ENCODE data around the gene PARD3.

Gene PARD3

DNA sequence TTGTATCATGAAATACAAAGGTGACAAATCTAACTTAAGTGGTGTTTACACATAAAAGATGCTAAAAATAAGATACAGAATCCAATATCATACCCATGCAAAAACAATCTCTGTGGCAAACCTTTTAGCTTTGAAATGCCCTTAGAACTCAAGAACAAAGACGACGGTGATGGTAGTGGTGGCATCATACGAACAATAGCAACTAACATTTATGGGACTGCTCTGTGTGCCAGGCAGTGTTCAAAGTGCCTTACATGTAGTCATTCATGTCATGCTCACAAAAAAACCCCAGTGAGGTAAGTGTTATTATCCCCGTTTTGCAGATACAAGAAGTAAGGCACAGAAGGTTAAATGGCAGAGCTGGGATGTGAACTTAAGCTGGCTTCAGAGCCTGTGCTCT is 563.9 kb downstream of the PARD3 start:
- no peaks in the 10 kb centered on the region for H3K27me3 ChIP-seq (ENCODE audit: control insufficient read depth, insufficient read depth, low read length)
- H3K9me3 ChIP-seq (ENCODE audit: control insufficient read depth, low read depth, low read length): no peaks in the 10 kb centered on the region
- H3K4me1 ChIP-seq (ENCODE audit: control insufficient read depth, low read depth, low read length): peaks cover 22% of the 10 kb centered on the region
- H3K27ac ChIP-seq (ENCODE audit: low read length): no peak overlapping the region
- H3K4me3 ChIP-seq (ENCODE audit: low read length): no peak overlapping the region
- H3K9ac ChIP-seq (ENCODE audit: low read length): no peak overlapping the region
- H3K36me3 ChIP-seq (ENCODE audit: control insufficient read depth, low read depth, low read length): no peaks in the 10 kb centered on the region

DNA sequence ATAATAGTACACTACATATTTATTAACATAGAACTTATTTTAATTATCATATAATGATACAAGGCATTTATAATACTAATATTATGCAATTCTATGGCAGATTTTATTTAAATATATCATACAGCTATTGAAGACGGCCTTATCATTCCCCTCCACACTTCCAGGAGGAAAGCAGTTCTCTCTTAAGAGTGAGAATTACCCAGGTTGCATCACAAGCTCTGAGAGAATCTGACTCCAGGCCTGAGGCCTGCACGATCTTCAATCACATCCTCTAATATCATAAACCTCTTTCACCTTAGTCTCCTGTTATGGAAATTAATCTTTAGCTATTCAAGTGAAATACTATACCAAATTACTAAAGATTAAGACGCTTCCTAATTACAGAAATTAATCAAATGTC is 564.4 kb downstream of the PARD3 start:
- H3K4me1 ChIP-seq (ENCODE audit: control insufficient read depth, low read depth, low read length): peaks cover 19% of the 10 kb centered on the region

DNA sequence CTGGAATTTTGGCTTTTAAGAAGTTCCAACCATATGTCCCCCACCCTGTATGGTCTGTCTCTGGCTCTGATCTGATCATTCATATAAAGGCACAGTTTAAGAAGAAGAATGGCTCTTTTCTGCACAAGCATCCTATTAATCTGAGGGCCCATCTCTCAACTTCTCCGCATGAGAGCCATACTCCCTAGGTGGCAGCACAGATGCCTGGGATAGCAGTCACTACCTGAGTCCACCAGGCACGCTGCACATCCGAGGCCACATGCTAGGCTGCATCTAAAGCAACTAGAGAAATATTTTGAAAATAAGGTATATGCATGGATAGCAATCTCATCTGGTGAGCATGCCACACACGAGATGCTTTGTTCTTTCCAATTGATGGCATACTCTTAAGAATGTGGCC is 565.5 kb downstream of the PARD3 start:
- H3K36me3 ChIP-seq (ENCODE audit: control insufficient read depth, low read depth, low read length): no peaks in the 10 kb centered on the region
- no peak overlapping the region for H3K4me3 ChIP-seq (ENCODE audit: low read length)
- no peak overlapping the region for H3K27ac ChIP-seq (ENCODE audit: low read length)
- no peak overlapping the region for H3K9ac ChIP-seq (ENCODE audit: low read length)
- peaks cover 8% of the 10 kb centered on the region for H3K4me1 ChIP-seq (ENCODE audit: control insufficient read depth, low read depth, low read length)
- H3K27me3 ChIP-seq (ENCODE audit: control insufficient read depth, insufficient read depth, low read length): no peaks in the 10 kb centered on the region
- H3K9me3 ChIP-seq (ENCODE audit: control insufficient read depth, low read depth, low read length): no peaks in the 10 kb centered on the region

More for the DNA sequence above, 564.4 kb downstream of the PARD3 start:
- H3K27ac ChIP-seq (ENCODE audit: low read length): no peak overlapping the region
- H3K4me3 ChIP-seq (ENCODE audit: low read length): no peak overlapping the region
- no peaks in the 10 kb centered on the region for H3K27me3 ChIP-seq (ENCODE audit: control insufficient read depth, insufficient read depth, low read length)
- H3K9ac ChIP-seq (ENCODE audit: low read length): no peak overlapping the region
- no peaks in the 10 kb centered on the region for H3K36me3 ChIP-seq (ENCODE audit: control insufficient read depth, low read depth, low read length)
- H3K9me3 ChIP-seq (ENCODE audit: control insufficient read depth, low read depth, low read length): no peaks in the 10 kb centered on the region

DNA sequence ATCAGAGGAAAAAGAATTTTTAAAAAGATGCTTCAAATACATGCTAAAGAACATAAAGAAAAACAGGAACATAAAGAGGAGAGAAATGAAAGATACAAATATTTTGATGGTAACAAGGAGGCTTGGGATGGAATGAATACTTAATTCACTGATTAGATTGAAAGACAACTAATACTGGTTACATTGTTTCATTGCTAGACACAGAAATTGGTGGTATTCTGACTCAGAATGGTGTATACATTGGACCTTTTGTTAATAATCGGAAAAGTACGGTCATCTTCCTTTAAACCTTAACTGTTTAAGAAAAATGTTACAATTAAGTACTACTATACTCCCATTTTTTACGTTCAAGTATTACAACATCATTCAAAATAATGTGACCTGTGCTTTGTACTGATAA is 567.5 kb downstream of the PARD3 start:
- no peaks in the 10 kb centered on the region for H3K9me3 ChIP-seq (ENCODE audit: control insufficient read depth, low read depth, low read length)
- H3K4me1 ChIP-seq (ENCODE audit: control insufficient read depth, low read depth, low read length): peaks cover 8% of the 10 kb centered on the region
- H3K9ac ChIP-seq (ENCODE audit: low read length): no peak overlapping the region
- no peaks in the 10 kb centered on the region for H3K27me3 ChIP-seq (ENCODE audit: control insufficient read depth, insufficient read depth, low read length)
- no peak overlapping the region for H3K27ac ChIP-seq (ENCODE audit: low read length)
- no peaks in the 10 kb centered on the region for H3K36me3 ChIP-seq (ENCODE audit: control insufficient read depth, low read depth, low read length)
- H3K4me3 ChIP-seq (ENCODE audit: low read length): no peak overlapping the region

DNA sequence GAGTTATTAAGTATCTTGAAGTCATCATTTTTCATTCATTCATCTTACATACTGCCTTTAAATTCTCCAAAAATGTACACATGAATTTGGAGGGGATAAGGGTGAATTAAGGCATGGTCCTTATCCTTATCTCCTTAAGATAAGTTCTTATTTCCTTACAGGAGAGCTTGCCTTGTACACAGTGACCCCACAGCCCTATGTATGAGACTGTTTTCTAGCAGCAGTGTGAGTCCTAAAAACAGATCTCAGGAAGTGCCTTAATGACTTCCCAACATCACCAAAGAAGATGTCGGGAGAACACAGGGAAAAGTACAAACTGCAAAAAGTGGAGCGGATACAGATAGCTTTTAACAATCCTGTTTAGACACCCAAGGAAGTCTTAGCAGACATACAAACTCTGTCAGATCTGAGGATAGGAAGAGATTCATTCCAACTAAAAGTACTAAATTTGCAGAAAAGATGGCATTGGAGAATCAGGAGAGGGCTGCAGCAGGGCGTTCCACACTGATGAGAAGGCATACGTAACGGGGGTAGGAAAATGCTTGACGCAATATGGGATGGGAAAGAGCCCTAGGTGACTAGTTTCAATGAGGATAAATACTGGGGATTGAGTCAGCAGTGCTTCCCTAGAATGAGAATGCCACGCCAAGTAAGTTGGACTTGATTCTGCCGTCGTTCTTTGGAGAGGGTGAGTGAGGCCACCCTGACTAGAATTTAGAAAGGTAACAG is 570.2 kb downstream of the PARD3 start:
- Histone ChIP-seq H3K4me3 (ENCODE audit: low read length) (no peak overlapping the region), H3K9me3 (ENCODE audit: control insufficient read depth, low read depth, low read length) (no peaks in the 10 kb centered on the region), H3K4me1 (ENCODE audit: control insufficient read depth, low read depth, low read length) (no peaks in the 10 kb centered on the region), H3K36me3 (ENCODE audit: control insufficient read depth, low read depth, low read length) (no peaks in the 10 kb centered on the region), H3K27me3 (ENCODE audit: control insufficient read depth, insufficient read depth, low read length) (no peaks in the 10 kb centered on the region), H3K9ac (ENCODE audit: low read length) (no peak overlapping the region), H3K27ac (ENCODE audit: low read length) (no peak overlapping the region)

DNA sequence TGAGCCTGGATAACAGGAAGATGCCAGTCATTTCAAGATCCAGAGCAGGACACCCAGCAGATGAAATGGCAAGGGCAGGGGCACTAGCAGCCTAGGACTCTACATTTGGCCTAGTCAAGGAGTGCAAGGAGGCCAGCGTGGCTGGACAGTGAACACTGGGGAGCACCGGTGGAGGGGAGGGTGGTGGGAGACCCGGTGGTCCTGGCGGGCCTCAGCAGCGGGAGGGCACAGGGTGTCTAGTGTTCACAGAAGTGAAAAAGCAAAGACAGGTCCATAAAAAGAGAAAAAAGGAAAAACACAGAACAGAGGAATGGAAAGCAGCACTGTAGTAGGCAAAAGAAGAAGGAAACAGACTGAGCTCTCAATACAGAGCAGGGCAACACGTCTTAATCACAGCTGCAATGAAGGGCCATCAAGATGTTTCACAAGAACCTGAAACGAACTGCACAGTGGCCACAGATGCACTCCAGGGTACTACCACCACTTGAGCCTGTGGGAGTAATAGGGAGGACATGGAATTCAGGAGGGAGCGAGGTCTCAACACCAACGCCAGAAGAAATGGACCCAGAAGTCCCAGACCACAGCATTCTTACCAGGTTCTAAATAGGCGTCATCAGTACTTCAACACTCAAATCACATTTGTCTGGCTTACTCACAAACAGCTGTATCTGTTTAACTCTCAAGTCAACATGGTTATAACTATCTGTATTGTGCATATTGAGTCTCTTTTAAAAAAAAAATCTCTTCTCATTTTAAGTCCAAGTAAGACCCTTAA is 573.7 kb downstream of the PARD3 start:
- Histone ChIP-seq H3K9me3 (ENCODE audit: control insufficient read depth, low read depth, low read length) (no peaks in the 10 kb centered on the region), H3K9ac (ENCODE audit: low read length) (no peak overlapping the region), H3K4me3 (ENCODE audit: low read length) (no peak overlapping the region), H3K4me1 (ENCODE audit: control insufficient read depth, low read depth, low read length) (peaks cover 13% of the 10 kb centered on the region), H3K27ac (ENCODE audit: low read length) (no peak overlapping the region), H3K27me3 (ENCODE audit: control insufficient read depth, insufficient read depth, low read length) (no peaks in the 10 kb centered on the region), H3K36me3 (ENCODE audit: control insufficient read depth, low read depth, low read length) (no peaks in the 10 kb centered on the region)

DNA sequence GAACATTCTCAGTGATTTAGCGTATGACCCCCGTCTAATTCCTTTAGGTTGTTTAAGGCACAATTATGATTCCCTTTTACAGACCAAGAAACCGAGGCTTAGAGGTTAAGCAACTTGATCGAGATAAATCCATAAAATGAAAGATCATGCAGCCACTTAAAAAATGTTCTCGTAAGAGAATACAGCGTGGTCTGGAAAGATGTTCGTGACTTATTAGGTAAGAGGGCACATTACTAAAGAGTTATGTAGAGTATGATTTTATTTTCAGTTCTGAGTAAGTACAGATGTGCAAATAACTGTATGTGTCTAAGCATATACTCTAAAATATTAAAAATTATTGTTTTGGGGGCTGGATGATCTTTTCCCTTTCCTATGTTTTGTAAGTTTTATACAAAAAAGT is 575.1 kb downstream of the PARD3 start:
- Histone ChIP-seq H3K9ac (ENCODE audit: low read length) (no peak overlapping the region), H3K4me3 (ENCODE audit: low read length) (no peak overlapping the region), H3K4me1 (ENCODE audit: control insufficient read depth, low read depth, low read length) (peaks cover 22% of the 10 kb centered on the region), H3K27ac (ENCODE audit: low read length) (no peak overlapping the region), H3K27me3 (ENCODE audit: control insufficient read depth, insufficient read depth, low read length) (no peaks in the 10 kb centered on the region), H3K36me3 (ENCODE audit: control insufficient read depth, low read depth, low read length) (no peaks in the 10 kb centered on the region), H3K9me3 (ENCODE audit: control insufficient read depth, low read depth, low read length) (no peaks in the 10 kb centered on the region)

DNA sequence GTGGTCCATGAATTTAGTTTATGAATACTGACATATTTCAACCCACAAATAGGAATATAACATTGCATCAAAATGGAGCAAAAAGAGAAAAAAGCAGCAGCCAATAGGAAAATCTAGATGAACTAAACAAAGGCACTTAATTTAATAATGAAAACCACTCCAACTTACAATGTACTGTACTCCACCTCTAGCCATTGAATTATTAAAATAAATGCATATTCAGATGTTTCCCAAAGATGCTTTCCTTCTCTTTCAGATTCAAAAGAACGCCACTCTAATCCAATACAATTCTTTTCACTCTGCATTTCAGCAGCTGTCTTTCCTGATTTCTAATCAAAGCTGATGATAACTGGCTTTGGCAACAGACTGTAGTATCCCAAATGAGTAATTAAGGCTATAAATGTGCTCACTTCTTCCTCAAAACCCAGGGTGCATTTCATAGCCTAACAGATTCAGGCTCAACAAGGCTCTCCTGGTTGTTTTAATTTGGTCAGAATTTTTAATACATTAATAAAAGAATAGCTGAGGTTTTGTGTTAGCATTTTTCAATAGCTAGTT is 577.1 kb downstream of the PARD3 start:
- Histone ChIP-seq H3K27ac (ENCODE audit: low read length) (no peak overlapping the region), H3K36me3 (ENCODE audit: control insufficient read depth, low read depth, low read length) (no peaks in the 10 kb centered on the region), H3K9ac (ENCODE audit: low read length) (no peak overlapping the region), H3K9me3 (ENCODE audit: control insufficient read depth, low read depth, low read length) (no peaks in the 10 kb centered on the region), H3K27me3 (ENCODE audit: control insufficient read depth, insufficient read depth, low read length) (no peaks in the 10 kb centered on the region), H3K4me1 (ENCODE audit: control insufficient read depth, low read depth, low read length) (peaks cover 23% of the 10 kb centered on the region), H3K4me3 (ENCODE audit: low read length) (no peak overlapping the region)

DNA sequence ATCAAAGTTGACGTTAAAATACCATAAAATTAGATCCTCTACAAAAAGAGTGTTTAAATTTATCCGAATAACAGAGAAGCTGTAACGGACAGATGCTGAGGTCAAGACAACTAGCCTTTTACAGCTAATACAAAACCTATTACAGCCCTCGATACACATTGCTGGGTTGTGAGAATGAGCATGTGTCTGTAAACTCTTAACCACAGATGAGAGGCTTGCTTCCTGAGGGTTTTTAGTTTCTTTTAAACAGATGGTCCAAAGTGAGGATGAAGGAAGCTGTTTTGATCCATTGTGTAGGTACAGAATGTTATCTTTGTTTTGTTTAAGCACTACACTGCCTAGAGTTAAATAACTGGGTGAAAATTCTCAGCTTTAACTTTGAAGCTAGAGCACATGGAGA is 578.2 kb downstream of the PARD3 start:
- no peaks in the 10 kb centered on the region for H3K36me3 ChIP-seq (ENCODE audit: control insufficient read depth, low read depth, low read length)
- H3K27me3 ChIP-seq (ENCODE audit: control insufficient read depth, insufficient read depth, low read length): no peaks in the 10 kb centered on the region
- peaks cover 23% of the 10 kb centered on the region for H3K4me1 ChIP-seq (ENCODE audit: control insufficient read depth, low read depth, low read length)
- no peak overlapping the region for H3K27ac ChIP-seq (ENCODE audit: low read length)
- no peaks in the 10 kb centered on the region for H3K9me3 ChIP-seq (ENCODE audit: control insufficient read depth, low read depth, low read length)
- no peak overlapping the region for H3K9ac ChIP-seq (ENCODE audit: low read length)
- no peak overlapping the region for H3K4me3 ChIP-seq (ENCODE audit: low read length)

DNA sequence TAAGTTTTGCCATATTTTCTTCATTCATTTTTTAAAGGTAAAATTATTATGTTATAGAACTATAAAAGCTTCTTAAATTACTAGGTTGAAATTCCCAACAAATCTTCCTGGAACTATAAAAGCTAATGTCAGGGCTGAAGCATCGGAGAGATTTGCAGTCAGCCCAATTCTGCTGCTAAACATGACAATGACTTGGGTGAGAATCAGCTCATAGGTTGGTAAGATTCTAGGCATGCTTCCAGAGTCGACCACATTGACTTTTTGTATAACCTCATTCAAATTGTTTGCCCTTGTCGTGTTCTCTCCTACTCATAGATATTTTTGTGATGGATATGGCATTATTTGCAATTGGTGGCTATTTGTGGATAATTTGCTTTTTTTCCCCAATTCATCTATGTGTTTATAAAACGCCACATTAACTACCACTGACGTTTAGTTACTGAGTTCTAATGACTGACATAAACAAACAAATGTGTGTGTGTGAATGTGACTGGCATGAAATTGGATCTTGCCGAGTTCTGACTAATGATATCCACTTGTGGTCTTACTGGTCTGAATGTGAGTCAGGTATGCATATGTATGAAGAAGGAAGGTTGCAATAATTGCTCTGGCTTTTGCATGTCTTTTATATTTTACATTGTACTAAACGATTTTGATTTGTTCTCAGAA is 579.8 kb downstream of the PARD3 start:
- no peak overlapping the region for H3K9ac ChIP-seq (ENCODE audit: low read length)
- peaks cover 23% of the 10 kb centered on the region for H3K4me1 ChIP-seq (ENCODE audit: control insufficient read depth, low read depth, low read length)
- no peaks in the 10 kb centered on the region for H3K27me3 ChIP-seq (ENCODE audit: control insufficient read depth, insufficient read depth, low read length)
- no peaks in the 10 kb centered on the region for H3K36me3 ChIP-seq (ENCODE audit: control insufficient read depth, low read depth, low read length)
- no peak overlapping the region for H3K27ac ChIP-seq (ENCODE audit: low read length)
- no peaks in the 10 kb centered on the region for H3K9me3 ChIP-seq (ENCODE audit: control insufficient read depth, low read depth, low read length)
- H3K4me3 ChIP-seq (ENCODE audit: low read length): no peak overlapping the region

DNA sequence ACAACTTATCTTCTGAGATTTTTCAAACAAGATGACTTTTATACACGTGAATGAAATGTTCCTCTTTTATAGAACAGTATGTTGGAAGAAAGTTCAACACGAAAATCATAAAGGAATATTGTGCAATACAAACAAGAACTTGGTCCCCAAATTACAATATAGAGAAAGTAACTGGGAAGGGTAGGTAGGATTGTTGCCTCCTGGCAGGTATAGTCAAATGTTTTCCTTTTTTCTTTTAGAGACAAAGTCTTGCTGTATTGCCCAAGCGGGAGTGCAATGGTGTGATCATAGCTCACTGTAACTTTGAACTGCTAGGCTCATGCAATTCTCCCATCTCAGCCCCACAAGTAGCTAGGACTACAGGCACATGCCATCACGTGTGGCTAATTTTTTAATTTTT is 582.6 kb downstream of the PARD3 start:
- H3K27me3 ChIP-seq (ENCODE audit: control insufficient read depth, insufficient read depth, low read length): no peaks in the 10 kb centered on the region

More for the DNA sequence above, 582.6 kb downstream of the PARD3 start:
- Histone ChIP-seq H3K4me1 (ENCODE audit: control insufficient read depth, low read depth, low read length) (peaks cover 14% of the 10 kb centered on the region), H3K4me3 (ENCODE audit: low read length) (no peak overlapping the region), H3K9ac (ENCODE audit: low read length) (no peak overlapping the region), H3K27ac (ENCODE audit: low read length) (no peak overlapping the region), H3K9me3 (ENCODE audit: control insufficient read depth, low read depth, low read length) (no peaks in the 10 kb centered on the region), H3K36me3 (ENCODE audit: control insufficient read depth, low read depth, low read length) (no peaks in the 10 kb centered on the region)

Data from iPS-18a (cell line).